ENCODE measurements around the gene CLPTM1.
A peak's percentile ranks its signal among the peaks of the same experiment; 100 is the strongest.

CLPTM1 gene

DNA sequence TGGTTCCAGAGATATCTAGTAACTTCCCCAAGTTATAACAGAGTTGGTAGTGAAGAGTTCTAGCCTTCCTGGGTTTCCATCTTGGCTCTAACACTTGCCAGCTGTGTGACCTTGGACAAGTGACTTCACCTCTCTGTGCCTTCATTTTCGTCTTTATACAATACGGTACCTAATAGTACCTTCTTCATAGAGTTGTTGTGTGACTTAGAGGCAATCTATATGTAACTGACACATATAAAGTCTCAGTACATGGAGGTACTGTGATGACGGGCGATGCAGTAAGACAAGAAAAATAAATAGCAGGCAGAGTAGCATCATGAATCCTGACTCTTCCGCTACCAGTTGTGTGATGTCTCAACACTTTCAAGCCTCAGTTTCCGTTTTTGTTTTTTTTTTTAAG lies 75.6 kb downstream of the CLPTM1 start:
- Histone ChIP-seq H3K36me3 (peaks cover 4% of the 10 kb centered on the region; the same call in 1 of the 2 replicates), H3K27ac (no peak overlapping the region), H3K27me3 (ENCODE audit: insufficient read depth, low read depth, severe bottlenecking) (no peaks in the 10 kb centered on the region), H3K4me3 (ENCODE audit: low read depth, low read length) (no peak overlapping the region), H3K9me3 (ENCODE audit: severe bottlenecking) (peaks cover 4% of the 10 kb centered on the region)
- DNase-seq: no peak
- TF ChIP-seq, protein P1, sequence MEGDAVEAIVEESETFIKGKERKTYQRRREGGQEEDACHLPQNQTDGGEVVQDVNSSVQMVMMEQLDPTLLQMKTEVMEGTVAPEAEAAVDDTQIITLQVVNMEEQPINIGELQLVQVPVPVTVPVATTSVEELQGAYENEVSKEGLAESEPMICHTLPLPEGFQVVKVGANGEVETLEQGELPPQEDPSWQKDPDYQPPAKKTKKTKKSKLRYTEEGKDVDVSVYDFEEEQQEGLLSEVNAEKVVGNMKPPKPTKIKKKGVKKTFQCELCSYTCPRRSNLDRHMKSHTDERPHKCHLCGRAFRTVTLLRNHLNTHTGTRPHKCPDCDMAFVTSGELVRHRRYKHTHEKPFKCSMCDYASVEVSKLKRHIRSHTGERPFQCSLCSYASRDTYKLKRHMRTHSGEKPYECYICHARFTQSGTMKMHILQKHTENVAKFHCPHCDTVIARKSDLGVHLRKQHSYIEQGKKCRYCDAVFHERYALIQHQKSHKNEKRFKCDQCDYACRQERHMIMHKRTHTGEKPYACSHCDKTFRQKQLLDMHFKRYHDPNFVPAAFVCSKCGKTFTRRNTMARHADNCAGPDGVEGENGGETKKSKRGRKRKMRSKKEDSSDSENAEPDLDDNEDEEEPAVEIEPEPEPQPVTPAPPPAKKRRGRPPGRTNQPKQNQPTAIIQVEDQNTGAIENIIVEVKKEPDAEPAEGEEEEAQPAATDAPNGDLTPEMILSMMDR (IDR thresholded peaks at IDR 0.05; ENCODE audit: low read depth, low read length): no peak

DNA sequence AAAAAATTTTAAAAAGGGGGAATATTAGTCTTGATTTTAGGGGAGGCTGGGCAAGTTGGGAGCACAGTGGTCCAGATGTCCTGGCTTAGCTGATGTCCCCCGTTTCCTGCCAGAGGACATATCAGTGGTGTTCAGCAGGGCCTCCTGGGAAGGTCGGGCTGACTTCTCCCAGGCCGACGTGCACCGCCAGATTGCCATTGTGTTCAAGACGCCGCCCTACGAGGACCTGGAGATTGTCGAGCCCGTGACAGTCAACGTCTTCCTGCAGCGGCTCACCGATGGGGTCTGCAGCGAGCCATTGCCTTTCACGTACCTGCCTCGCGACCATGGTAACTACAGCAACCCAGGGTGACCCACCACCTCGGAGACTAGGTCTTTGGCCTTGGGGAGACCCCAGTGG lies 77.2 kb downstream of the CLPTM1 start:
- H3K27me3 ChIP-seq (ENCODE audit: insufficient read depth, low read depth, severe bottlenecking): no peaks in the 10 kb centered on the region
- peaks cover 4% of the 10 kb centered on the region; the same call in 1 of the 2 replicates for H3K36me3 ChIP-seq
- H3K27ac ChIP-seq: no peak overlapping the region
- H3K4me3 ChIP-seq (ENCODE audit: low read depth, low read length): no peak overlapping the region
- TF ChIP-seq, protein P1 (IDR thresholded peaks at IDR 0.05; ENCODE audit: low read depth, low read length): no peak
- DNase-seq: no peak
- H3K9me3 ChIP-seq (ENCODE audit: severe bottlenecking): peaks cover 4% of the 10 kb centered on the region

DNA sequence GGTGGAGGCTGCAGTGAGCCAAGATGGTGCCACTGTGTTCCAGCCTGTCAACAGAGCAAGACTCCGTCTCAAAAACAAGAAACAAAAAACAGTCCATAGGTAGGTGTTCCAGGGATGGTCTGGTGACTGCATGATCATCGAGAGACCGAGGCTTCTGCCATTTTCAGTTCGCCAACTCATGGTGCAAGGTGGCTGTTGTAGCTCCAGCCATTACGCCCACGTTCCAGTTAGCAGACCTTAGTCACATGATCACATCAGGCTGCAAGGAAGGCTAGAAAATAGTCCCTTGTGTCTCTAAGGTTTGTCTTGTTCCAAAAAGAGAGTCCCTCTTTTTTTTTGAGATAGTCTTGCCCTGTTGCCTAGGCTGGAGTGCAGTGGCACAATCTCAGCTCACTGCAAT lies 80.6 kb downstream of the CLPTM1 start:
- Histone ChIP-seq H3K36me3 (peaks cover 17% of the 10 kb centered on the region), H3K9me3 (ENCODE audit: severe bottlenecking) (peaks cover 1% of the 10 kb centered on the region), H3K4me3 (ENCODE audit: low read depth, low read length) (no peak overlapping the region), H3K27ac (no peak overlapping the region), H3K27me3 (ENCODE audit: insufficient read depth, low read depth, severe bottlenecking) (no peaks in the 10 kb centered on the region)
- DNase-seq: no peak
- TF ChIP-seq, protein P1 (IDR thresholded peaks at IDR 0.05; ENCODE audit: low read depth, low read length): no peak

DNA sequence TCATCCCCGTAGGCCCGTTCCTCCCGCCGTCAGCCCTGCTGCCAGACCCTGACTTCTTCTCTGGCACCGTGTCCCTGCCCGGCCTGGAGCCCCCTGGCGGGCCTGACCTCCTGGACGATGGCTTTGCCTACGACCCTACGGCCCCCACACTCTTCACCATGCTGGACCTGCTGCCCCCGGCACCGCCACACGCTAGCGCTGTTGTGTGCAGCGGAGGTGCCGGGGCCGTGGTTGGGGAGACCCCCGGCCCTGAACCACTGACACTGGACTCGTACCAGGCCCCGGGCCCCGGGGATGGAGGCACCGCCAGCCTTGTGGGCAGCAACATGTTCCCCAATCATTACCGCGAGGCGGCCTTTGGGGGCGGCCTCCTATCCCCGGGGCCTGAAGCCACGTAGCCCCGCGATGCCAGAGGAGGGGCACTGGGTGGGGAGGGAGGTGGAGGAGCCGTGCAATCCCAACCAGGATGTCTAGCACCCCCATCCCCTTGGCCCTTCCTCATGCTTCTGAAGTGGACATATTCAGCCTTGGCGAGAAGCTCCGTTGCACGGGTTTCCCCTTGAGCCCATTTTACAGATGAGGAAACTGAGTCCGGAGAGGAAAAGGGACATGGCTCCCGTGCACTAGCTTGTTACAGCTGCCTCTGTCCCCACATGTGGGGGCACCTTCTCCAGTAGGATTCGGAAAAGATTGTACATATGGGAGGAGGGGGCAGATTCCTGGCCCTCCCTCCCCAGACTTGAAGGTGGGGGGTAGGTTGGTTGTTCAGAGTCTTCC lies 82.4 kb downstream of the CLPTM1 start:
- H3K27ac ChIP-seq: no peak overlapping the region
- DNase-seq: no peak
- H3K4me3 ChIP-seq (ENCODE audit: low read depth, low read length): no peak overlapping the region
- peaks cover 32% of the 10 kb centered on the region for H3K36me3 ChIP-seq
- no peaks in the 10 kb centered on the region for H3K9me3 ChIP-seq (ENCODE audit: severe bottlenecking)
- no peaks in the 10 kb centered on the region for H3K27me3 ChIP-seq (ENCODE audit: insufficient read depth, low read depth, severe bottlenecking)
- TF ChIP-seq, protein P1 (IDR thresholded peaks at IDR 0.05; ENCODE audit: low read depth, low read length): no peak

DNA sequence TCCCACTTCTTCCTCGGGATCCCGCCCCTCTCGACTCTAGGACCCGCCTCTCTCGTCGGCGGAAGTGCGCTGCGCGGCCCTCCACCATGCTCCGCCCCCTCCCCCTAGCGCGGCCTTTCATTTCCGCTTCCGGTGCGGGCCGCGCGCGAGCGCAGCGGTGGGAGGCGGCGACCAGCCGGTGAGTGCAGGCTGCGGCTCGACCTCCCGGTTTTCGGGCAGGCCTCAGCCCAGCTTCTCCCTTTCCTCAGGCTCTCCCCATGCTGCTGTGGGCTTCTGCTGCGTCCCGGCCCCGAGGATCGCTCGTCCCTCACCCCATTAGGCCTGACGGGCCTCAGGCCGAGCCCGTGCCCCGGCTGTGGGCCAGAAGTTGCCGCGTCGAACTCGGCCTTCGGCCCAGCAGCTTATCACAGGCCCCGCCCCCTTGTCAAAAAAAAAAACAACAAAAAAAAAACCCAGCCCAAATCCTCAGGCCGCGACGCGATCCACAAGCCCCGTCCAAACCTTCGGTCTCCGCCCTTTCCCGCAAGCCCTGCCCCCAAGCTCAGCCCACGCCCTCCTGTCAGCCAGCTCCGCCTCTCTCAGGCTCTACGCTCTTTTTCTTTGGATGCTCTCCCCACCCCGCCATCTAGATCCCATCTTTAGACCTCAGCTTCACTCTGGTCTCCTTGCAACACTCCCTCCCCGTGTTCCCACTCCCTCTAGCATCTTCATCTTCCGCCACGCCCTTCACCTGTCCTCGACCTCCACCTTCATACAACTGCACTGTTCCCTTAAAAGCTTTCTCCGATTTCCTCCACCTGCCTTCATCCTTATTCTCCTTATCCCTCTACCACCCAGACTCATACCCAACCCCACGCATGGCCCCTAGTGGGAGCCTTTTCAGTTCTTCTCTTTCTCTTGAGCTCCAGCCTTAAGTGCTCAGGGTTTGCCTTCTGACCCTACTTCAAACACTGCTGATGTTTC lies 84.0 kb downstream of the CLPTM1 start, which contains the start of gene CLASRP:
CLASRP (plus strand) TSS at position 115 of the 963 bp plus-strand sequence. CDS start 1,168 bp downstream, outside the sequence.
- Histone ChIP-seq H3K36me3 (peaks cover 46% of the 10 kb centered on the region), H3K27ac (peak within 1 kb of the TSS; percentile 95), H3K4me3 (ENCODE audit: low read depth, low read length) (peak within 1 kb of the TSS; percentile 95), H3K27me3 (ENCODE audit: insufficient read depth, low read depth, severe bottlenecking) (no peaks in the 10 kb centered on the region), H3K9me3 (ENCODE audit: severe bottlenecking) (no peaks in the 10 kb centered on the region)
- DNase-seq: peak; percentile 90
- TF ChIP-seq, protein P1 (IDR thresholded peaks at IDR 0.05; ENCODE audit: low read depth, low read length): no peak

Measured in WERI-Rb-1 (cell line).